Measurements from ENCODE around the gene STUB1. TPM values are rescaled to one million over a fixed set of nuclear protein-coding genes. Genes with fewer than 3 reads are reported as not detected.

Gene STUB1
- total RNA-seq, 1 donor from 2014 or later, result 159 TPM

- no peak for DNase-seq (ENCODE audit: extremely low read depth, low read depth, low spot score)
Measured at GRCh38 chr16:662597-662996, 17.6 kb upstream of the STUB1 start.

DNA sequence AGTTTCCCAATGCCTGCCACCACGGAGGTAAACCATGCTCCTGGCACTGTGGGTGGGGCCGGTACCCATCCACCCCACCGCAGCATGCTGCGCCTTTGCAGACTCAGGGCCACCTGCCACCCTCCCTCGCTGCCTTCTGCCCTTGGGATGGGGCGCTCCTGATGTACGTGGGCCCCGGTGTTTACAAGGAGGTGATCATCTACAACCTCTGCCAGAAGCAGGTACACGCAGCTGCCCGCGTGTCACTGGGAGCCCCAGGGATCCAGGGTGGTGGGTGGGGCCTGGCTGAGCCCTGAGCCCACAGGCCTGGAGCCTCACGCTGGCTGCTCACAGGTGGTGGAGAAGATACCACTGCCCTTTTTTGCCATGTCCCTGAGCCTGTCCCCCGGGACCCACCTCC is 13.6 kb upstream of the STUB1 start:
- DNase-seq (ENCODE audit: extremely low read depth, low read depth, low spot score), result no peak

DNA sequence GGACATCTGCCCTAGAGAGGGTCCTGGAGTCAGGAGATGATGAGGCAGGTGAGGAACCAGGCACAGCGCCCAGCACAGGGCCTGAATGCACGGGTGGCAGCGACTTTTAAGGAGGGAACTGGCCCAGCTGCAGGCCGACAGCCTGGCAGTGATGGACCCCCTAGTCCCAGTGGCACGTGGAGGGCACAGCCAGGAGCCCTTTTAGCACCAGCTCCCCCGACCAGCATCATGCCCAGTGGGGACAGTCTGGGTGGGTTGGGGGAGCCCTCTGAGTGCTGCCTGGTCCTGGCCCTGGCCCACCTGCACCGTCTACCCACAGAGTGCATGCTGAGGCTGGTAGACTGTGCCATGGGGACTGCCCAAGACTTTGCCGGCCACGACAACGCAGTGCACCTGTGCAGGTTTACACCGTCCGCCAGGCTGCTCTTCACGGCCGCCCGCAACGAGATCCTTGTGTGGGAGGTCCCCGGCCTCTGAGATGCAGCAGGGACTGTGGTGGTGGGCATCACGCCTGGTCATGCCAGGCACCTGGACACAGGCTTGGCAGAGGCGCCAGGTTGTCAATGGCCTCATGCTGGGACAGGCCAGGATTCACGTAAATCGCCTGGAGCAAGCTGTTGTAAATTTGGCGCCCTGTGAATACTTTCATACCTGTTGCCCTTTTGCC is 13.0 kb upstream of the STUB1 start:
- no peak for DNase-seq (ENCODE audit: extremely low read depth, low read depth, low spot score)

- DNase-seq (ENCODE audit: extremely low read depth, low read depth, low spot score), result no peak
Measured at GRCh38 chr16:667780-668518, 12.3 kb upstream of the STUB1 start, which contains the start of gene RHOT2. TSS of gene RHOT2 (plus strand) at chr16:668132. CDS start at chr16:668200, 68 bp downstream.

- DNase-seq (ENCODE audit: extremely low read depth, low read depth, low spot score), result no peak
Measured at GRCh38 chr16:668519-669171, 11.6 kb upstream of the STUB1 start.

DNA sequence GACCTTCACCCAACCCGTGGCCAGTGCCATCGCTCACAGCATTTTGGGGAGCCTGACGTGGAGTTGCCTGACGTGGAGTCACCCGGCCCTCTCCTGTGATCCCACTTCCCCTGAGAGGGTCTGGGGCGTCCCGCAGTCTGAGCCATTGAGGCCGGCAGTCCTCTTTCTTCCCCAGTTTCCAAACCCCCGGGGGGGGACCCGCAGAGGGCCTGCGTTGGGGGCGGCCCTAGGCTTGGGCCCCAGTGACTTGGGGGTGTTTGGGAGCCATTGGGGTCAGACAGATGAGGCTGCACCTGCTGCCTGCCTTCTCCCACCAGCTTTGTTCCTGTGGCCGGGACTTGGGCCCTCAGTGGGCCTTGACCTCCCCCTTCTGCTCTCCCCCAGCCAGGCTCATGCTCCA is 10.5 kb upstream of the STUB1 start:
- no peak for DNase-seq (ENCODE audit: extremely low read depth, low read depth, low spot score)

DNA sequence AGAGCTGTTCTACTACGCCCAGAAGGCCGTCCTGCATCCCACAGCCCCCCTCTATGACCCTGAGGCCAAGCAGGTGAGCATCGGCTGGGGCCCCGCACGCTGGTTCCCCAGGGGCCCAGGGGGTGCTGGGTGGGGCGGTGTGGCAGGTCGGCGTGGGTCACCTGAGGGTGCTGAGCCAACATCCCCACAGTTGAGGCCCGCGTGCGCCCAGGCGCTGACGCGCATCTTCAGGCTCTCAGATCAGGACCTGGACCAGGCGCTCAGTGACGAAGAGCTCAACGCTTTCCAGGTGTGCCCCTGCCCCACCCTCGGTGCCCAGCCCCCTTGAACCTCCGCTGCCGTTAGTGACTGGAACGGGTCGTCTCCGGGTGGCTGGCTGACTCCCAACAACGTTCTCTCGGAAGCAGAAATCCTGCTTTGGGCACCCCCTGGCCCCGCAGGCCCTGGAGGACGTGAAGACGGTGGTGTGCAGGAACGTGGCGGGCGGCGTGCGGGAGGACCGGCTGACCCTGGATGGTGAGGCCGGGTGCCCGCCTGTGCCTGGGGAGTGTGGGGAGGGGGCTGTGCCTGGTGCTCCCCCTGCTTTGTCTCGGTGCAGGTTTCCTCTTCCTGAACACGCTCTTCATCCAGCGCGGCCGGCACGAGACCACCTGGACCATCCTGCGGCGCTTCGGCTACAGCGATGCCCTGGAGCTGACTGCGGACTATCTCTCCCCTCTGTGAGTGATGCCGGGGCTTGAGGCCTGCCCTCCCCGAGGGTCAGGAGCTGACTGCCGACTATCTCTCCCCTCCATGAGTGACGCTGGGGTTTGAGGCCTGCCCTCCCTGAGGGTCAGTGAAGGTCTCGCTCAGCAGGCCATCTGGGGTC is 9.5 kb upstream of the STUB1 start:
- no peak for DNase-seq (ENCODE audit: extremely low read depth, low read depth, low spot score)

GRCh38 chr16:671353-672131 is 8.7 kb upstream of the STUB1 start:
- no peak for DNase-seq (ENCODE audit: extremely low read depth, low read depth, low spot score)

- no peak for DNase-seq (ENCODE audit: extremely low read depth, low read depth, low spot score)
Measured at GRCh38 chr16:672371-672770, 7.8 kb upstream of the STUB1 start.

DNA sequence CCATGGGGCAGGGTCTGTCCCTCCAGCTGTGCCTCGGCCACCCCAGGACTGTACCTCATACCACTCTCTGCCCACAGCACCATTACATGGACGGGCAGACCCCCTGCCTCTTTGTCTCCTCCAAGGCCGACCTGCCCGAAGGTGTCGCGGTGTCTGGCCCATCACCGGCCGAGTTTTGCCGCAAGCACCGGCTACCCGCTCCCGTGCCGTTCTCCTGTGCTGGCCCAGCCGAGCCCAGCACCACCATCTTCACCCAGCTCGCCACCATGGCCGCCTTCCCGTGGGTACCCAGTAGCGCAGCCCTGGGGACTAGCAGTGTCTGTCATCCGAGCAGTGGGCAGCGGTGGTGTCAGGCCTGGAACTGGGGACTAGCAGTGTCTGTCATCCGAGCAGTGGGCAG is 7.4 kb upstream of the STUB1 start:
- no peak for DNase-seq (ENCODE audit: extremely low read depth, low read depth, low spot score)

DNA sequence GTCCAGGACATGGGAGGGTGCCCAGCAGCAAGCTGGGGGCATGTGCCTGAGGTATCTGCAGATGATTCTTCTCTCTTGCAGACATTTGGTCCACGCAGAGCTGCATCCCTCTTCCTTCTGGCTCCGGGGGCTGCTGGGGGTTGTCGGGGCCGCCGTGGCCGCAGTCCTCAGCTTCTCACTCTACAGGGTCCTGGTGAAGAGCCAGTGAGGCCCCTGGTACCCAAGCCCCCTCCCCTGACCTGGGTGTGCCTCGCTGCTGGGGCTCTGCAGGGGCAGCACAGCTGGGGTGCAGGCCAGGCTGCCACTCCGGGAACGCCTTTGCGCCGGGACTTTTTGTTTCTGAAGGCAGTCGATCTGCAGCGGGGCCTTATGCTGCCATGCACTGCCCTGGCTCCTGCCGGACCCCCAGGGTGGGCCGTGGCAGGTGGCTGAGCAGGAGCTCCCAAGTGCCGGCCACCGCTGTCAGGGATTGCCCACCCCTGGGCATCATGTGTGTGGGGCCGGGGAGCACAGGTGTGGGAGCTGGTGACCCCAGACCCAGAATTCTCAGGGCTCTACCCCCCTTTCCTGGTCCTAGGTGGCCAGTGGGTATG is 6.7 kb upstream of the STUB1 start:
- DNase-seq (ENCODE audit: extremely low read depth, low read depth, low spot score), result no peak

- no peak for DNase-seq (ENCODE audit: extremely low read depth, low read depth, low spot score)
Measured at GRCh38 chr16:674214-674881, 5.9 kb upstream of the STUB1 start.

- DNase-seq (ENCODE audit: extremely low read depth, low read depth, low spot score), result no peak
Measured at GRCh38 chr16:674968-675883, 5.0 kb upstream of the STUB1 start, which contains the start of gene RHBDL1. TSS of gene RHBDL1 (plus strand) at chr16:675671. CDS start at chr16:675791, 120 bp downstream.

- no peak for DNase-seq (ENCODE audit: extremely low read depth, low read depth, low spot score)
Measured at GRCh38 chr16:675884-676564, 4.2 kb upstream of the STUB1 start.

DNA sequence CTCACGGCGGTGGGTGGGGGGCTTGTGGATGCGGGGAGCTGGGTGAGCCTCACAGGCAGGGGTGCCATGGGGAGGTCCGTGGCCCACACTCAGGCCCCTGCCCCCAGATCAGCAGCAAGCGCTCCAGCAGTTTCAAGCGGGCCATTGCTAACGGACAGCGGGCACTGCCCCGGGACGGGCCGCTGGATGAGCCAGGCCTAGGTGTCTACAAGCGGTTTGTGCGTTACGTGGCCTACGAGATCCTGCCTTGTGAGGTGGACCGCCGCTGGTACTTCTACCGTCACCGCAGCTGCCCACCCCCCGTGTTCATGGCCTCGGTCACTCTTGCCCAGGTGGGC is 3.7 kb upstream of the STUB1 start:
- DNase-seq (ENCODE audit: extremely low read depth, low read depth, low spot score), result no peak

GRCh38 chr16:676913-677312 is 3.3 kb upstream of the STUB1 start:
- no peak for DNase-seq (ENCODE audit: extremely low read depth, low read depth, low spot score)

DNA sequence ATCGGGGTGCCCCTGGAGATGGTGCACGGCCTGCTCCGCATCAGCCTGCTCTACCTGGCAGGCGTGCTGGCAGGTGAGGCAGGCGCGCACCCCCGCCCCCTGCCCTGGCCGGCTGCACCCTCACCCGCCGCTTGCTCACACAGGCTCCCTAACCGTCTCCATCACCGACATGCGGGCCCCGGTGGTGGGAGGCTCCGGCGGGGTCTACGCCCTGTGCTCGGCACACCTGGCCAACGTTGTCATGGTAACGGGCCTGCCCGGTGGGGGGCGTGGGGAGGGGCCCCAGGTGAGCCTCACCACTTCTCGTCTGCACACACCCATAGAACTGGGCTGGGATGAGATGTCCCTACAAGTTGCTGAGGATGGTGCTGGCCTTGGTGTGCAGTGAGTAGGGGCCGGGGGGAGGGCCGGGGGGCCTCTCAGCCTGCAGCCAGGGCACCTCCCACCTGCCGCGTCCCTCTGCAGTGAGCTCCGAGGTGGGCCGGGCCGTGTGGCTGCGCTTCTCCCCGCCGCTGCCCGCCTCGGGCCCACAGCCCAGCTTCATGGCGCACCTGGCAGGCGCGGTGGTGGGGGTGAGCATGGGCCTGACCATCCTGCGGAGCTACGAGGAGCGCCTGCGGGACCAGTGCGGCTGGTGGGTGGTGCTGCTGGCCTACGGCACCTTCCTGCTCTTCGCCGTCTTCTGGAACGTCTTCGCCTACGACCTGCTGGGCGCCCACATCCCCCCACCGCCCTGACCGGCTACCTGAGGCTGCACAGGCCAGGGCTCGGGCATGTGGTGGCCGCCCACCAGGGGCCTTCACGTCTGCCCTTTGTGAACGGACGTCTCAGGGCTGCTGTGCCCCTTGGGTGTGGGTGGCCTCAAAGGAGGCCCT is 2.7 kb upstream of the STUB1 start:
- DNase-seq (ENCODE audit: extremely low read depth, low read depth, low spot score), result no peak
